ENCODE results near the gene TGFBR3. TPM values are rescaled to one million over a fixed set of nuclear protein-coding genes. Genes with fewer than 3 reads are reported as not detected.

The TGFBR3 gene
- total RNA-seq, 1 experiment from 2014 or later = 4.2 TPM

GRCh38 chr1:91741906-91742305, 144.0 kb downstream of the TGFBR3 start (continued):
- TF ChIP-seq AR (CRISPR knock-in tag; IDR thresholded peaks at IDR 0.05) (no peak), NR2C2 (CRISPR knock-in tag; IDR thresholded peaks at IDR 0.05) (no peak)

- ATAC-seq (no peak), DNase-seq (ENCODE audit: low spot score) (no peak)
- H3K4me3 Mint-ChIP-seq = no peak overlapping the region
- ChIA-PET POLR2A (no interaction called here), CTCF (no interaction called here)
- H3K27ac Mint-ChIP-seq = no peak overlapping the region
- H3K9me3 Mint-ChIP-seq = peaks cover 18% of the 10 kb centered on the region
- peaks cover 9% of the 10 kb centered on the region for H3K36me3 Mint-ChIP-seq
- H3K27me3 Mint-ChIP-seq (ENCODE audit: low read depth) = peaks cover 3% of the 10 kb centered on the region; the same call in 1 of the 2 replicates
- H3K4me1 Mint-ChIP-seq = peaks cover 8% of the 10 kb centered on the region
- TF ChIP-seq ZNF219 (CRISPR knock-in tag; IDR thresholded peaks at IDR 0.05; ENCODE audit: borderline replicate concordance) (no peak), ZMAT4 (CRISPR knock-in tag; IDR thresholded peaks at IDR 0.05) (no peak), EMX1 (CRISPR knock-in tag; IDR thresholded peaks at IDR 0.05) (no peak), MYBL2 (CRISPR knock-in tag; IDR thresholded peaks at IDR 0.05) (no peak), ZNF396 (CRISPR knock-in tag; IDR thresholded peaks at IDR 0.05; ENCODE audit: borderline replicate concordance) (no peak), OVOL2 (CRISPR knock-in tag; IDR thresholded peaks at IDR 0.05; ENCODE audit: borderline replicate concordance) (no peak), MLX (CRISPR knock-in tag; IDR thresholded peaks at IDR 0.05) (no peak), GTF2I (CRISPR knock-in tag; conservative IDR thresholded peaks at IDR 0.05) (no peak), ERG (CRISPR knock-in tag; IDR thresholded peaks at IDR 0.05) (no peak), CTCF (IDR thresholded peaks at IDR 0.05) (no peak), TCF7 (CRISPR knock-in tag; IDR thresholded peaks at IDR 0.05; ENCODE audit: low read depth) (no peak), SMAD3 (CRISPR knock-in tag; IDR thresholded peaks at IDR 0.05; ENCODE audit: borderline replicate concordance) (no peak), HMGXB4 (CRISPR knock-in tag; IDR thresholded peaks at IDR 0.05) (no peak), CREM (CRISPR knock-in tag; IDR thresholded peaks at IDR 0.05) (no peak), ZBTB43 (CRISPR knock-in tag; IDR thresholded peaks at IDR 0.05) (no peak), SMAD4 (CRISPR knock-in tag; IDR thresholded peaks at IDR 0.05) (no peak), CBFB (CRISPR knock-in tag; IDR thresholded peaks at IDR 0.05; ENCODE audit: low read depth) (no peak), TEAD4 (CRISPR knock-in tag; IDR thresholded peaks at IDR 0.05) (no peak)
Observed at GRCh38 chr1:91741301-91741700, 144.7 kb downstream of the TGFBR3 start.
